Muscle of leg (tissue), 11 donors: ENCODE measurements around the gene CNNM2. TPM values are rescaled to one million over a fixed set of nuclear protein-coding genes. Genes with fewer than 3 reads are reported as not detected.

Experiments used
- DNase-seq: peaks from one replicate; pipeline ENCODE4 v3.0.0; 2013
- H3K27ac ChIP-seq: one replicate; pipeline ENCODE4 v1.5.1; 2013; ENCODE audit warnings: mild to moderate bottlenecking, low read length, control low read depth
- H3K27me3 ChIP-seq: one replicate; pipeline ENCODE4 v1.6.1; 2013; ENCODE audit warnings: low read length; ENCODE audit not compliant: control insufficient read depth, insufficient read depth
- H3K36me3 ChIP-seq: one replicate; pipeline ENCODE4 v1.6.1; 2013; ENCODE audit warnings: low read length; ENCODE audit not compliant: control insufficient read depth, insufficient read depth
- H3K4me1 ChIP-seq: one replicate; pipeline ENCODE4 v1.6.1; 2013; ENCODE audit warnings: low read length; ENCODE audit not compliant: control insufficient read depth, insufficient read depth
- H3K4me3 ChIP-seq: one replicate; pipeline ENCODE4 v1.5.1; 2013; ENCODE audit warnings: low read length, control low read depth
- H3K9me3 ChIP-seq: replicated peaks from 2 replicates; pipeline ENCODE4 v1.6.1; 2013; ENCODE audit warnings: low read depth, low read length; ENCODE audit not compliant: control insufficient read depth
- WGBS: methylation state at CpG from one replicate; pipeline ENCODE4 v1.1.5; 2013; ENCODE audit warnings: missing lambda C conversion rate; ENCODE audit not compliant: insufficient coverage; 5-methylcytosine and 5-hydroxymethylcytosine counted together
- polyA plus RNA-seq, 8 donors: library from polyadenylated mRNA; unstranded; fragments of 120-200 nt; gene quantifications; one replicate each; pipeline versions ENCODE4 v1.2.1 to v1.2.3, GENCODE V29; 2013; ENCODE audit warnings: inconsistent platforms in 1 of 8, low replicate concordance in 1 of 8; ENCODE audit not compliant: insufficient read length in 8 of 8, insufficient read depth in 1 of 8
- total RNA-seq: library from RNA; stranded (reverse); fragments of 120-200 nt; gene quantifications from one replicate; pipeline ENCODE4 v1.2.4, GENCODE V29; 2013

The CNNM2 gene
- total and polyA plus RNA-seq, 9 donors: 2.0 to 4.2 (median 3.5) TPM

- Histone ChIP-seq H3K27me3 (no peaks in the 10 kb centered on the region), H3K4me3 (no peak overlapping the region), H3K36me3 (peaks cover 27% of the 10 kb centered on the region), H3K4me1 (no peaks in the 10 kb centered on the region), H3K27ac (no peak overlapping the region), H3K9me3 (no peaks in the 10 kb centered on the region)
- no peak for DNase-seq
- 83% methylated on average over 10 of the region's 11 CpGs for WGBS
Measured at GRCh38 chr10:103079946-103080345, 161.9 kb downstream of the CNNM2 start.

GRCh38 chr10:103080891-103081581 lies 162.9 kb downstream of the CNNM2 start:
- Histone ChIP-seq H3K27ac (no peak overlapping the region), H3K9me3 (no peaks in the 10 kb centered on the region), H3K4me3 (no peak overlapping the region), H3K27me3 (no peaks in the 10 kb centered on the region), H3K36me3 (peaks cover 35% of the 10 kb centered on the region), H3K4me1 (no peaks in the 10 kb centered on the region)
- WGBS: 96% methylated on average over 3 of the region's 4 CpGs
- DNase-seq: no peak

GRCh38 chr10:103082683-103083082 lies 164.6 kb downstream of the CNNM2 start:
- Histone ChIP-seq H3K27me3 (no peaks in the 10 kb centered on the region), H3K27ac (no peak overlapping the region), H3K36me3 (peaks cover 38% of the 10 kb centered on the region), H3K9me3 (no peaks in the 10 kb centered on the region), H3K4me3 (no peak overlapping the region), H3K4me1 (no peaks in the 10 kb centered on the region)
- DNase-seq: no peak
- no CpG with 5 or more reads among the region's 1 CpG for WGBS

GRCh38 chr10:103083266-103083976 lies 165.3 kb downstream of the CNNM2 start:
- Histone ChIP-seq H3K36me3 (peaks cover 38% of the 10 kb centered on the region), H3K4me1 (no peaks in the 10 kb centered on the region), H3K27ac (no peak overlapping the region), H3K9me3 (no peaks in the 10 kb centered on the region), H3K27me3 (no peaks in the 10 kb centered on the region), H3K4me3 (no peak overlapping the region)
- DNase-seq: no peak
- 94% methylated on average over 7 of the region's 7 CpGs for WGBS

- no peak for DNase-seq
- Histone ChIP-seq H3K4me1 (no peaks in the 10 kb centered on the region), H3K36me3 (peaks cover 41% of the 10 kb centered on the region), H3K27ac (no peak overlapping the region), H3K4me3 (no peak overlapping the region), H3K9me3 (no peaks in the 10 kb centered on the region), H3K27me3 (no peaks in the 10 kb centered on the region)
- 100% methylated on average over 2 of the region's 5 CpGs for WGBS
Measured at GRCh38 chr10:103083977-103084320, 165.9 kb downstream of the CNNM2 start.

- H3K27ac ChIP-seq: no peak overlapping the region
- WGBS: no CpG with 5 or more reads among the region's 2 CpGs
- no peak overlapping the region for H3K4me3 ChIP-seq
- peaks cover 62% of the 10 kb centered on the region for H3K36me3 ChIP-seq
- H3K9me3 ChIP-seq: no peaks in the 10 kb centered on the region
- H3K27me3 ChIP-seq: no peaks in the 10 kb centered on the region
- no peaks in the 10 kb centered on the region for H3K4me1 ChIP-seq
- no peak for DNase-seq
Measured at GRCh38 chr10:103086261-103086660, 168.2 kb downstream of the CNNM2 start.

- Histone ChIP-seq H3K4me1 (no peaks in the 10 kb centered on the region), H3K27ac (no peak overlapping the region), H3K4me3 (no peak overlapping the region), H3K9me3 (no peaks in the 10 kb centered on the region), H3K27me3 (no peaks in the 10 kb centered on the region), H3K36me3 (peaks cover 67% of the 10 kb centered on the region)
- no CpG with 5 or more reads among the region's 2 CpGs for WGBS
- no peak for DNase-seq
Measured at GRCh38 chr10:103086799-103087198, 168.7 kb downstream of the CNNM2 start.

GRCh38 chr10:103089493-103089892 lies 171.4 kb downstream of the CNNM2 start:
- Histone ChIP-seq H3K36me3 (peaks cover 73% of the 10 kb centered on the region), H3K9me3 (no peaks in the 10 kb centered on the region), H3K27me3 (no peaks in the 10 kb centered on the region), H3K27ac (no peak overlapping the region), H3K4me1 (no peaks in the 10 kb centered on the region), H3K4me3 (no peak overlapping the region)
- 94% methylated on average over 6 of the region's 10 CpGs for WGBS
- DNase-seq: no peak

GRCh38 chr10:103090911-103091310 lies 172.8 kb downstream of the CNNM2 start:
- no peak for DNase-seq
- WGBS: 100% methylated on average over 2 of the region's 7 CpGs

GRCh38 chr10:103095005-103095404 lies 176.9 kb downstream of the CNNM2 start:
- no peak for DNase-seq

More at GRCh38 chr10:103090911-103091310, 172.8 kb downstream of the CNNM2 start:
- no peak overlapping the region for H3K4me3 ChIP-seq
- no peaks in the 10 kb centered on the region for H3K9me3 ChIP-seq
- no peaks in the 10 kb centered on the region for H3K27me3 ChIP-seq
- H3K27ac ChIP-seq: no peak overlapping the region
- H3K4me1 ChIP-seq: no peaks in the 10 kb centered on the region
- peaks cover 69% of the 10 kb centered on the region for H3K36me3 ChIP-seq

More at GRCh38 chr10:103095005-103095404, 176.9 kb downstream of the CNNM2 start:
- H3K9me3 ChIP-seq: no peaks in the 10 kb centered on the region
- peaks cover 58% of the 10 kb centered on the region for H3K36me3 ChIP-seq
- H3K27me3 ChIP-seq: no peaks in the 10 kb centered on the region
- H3K4me1 ChIP-seq: no peaks in the 10 kb centered on the region
- H3K27ac ChIP-seq: no peak overlapping the region
- H3K4me3 ChIP-seq: no peak overlapping the region
